Ovary (tissue), 3 donors: ENCODE results near the gene PYDC1.

Source experiments
- CTCF ChIP-seq, 3 donors: fragments of 450-650 bp in 2 of 3; fragments of 200-600 bp in 1 of 3; IDR thresholded peaks; one replicate each; pipeline versions ENCODE4 v1.5.1 to v1.8.0; 2016 to 2022; ENCODE audit warnings: antibody characterized with exemption in 3 of 3, mild to moderate bottlenecking in 1 of 3
- POLR2A ChIP-seq: fragments of 450-650 bp; IDR thresholded peaks from one replicate; pipeline ENCODE4 v1.6.1; 2017; ENCODE audit warnings: antibody characterized with exemption, mild to moderate bottlenecking, moderate library complexity
- donor health status: DM: no; HTN: no; CAD: no.

- no peak for TF ChIP-seq CTCF (IDR thresholded peaks at IDR 0.05)
- TF ChIP-seq POLR2A = no peak
Observed at GRCh38 chr16:31179219-31179746, 37.7 kb downstream of the PYDC1 start.
